H1 (cell line): Measurements from ENCODE around the gene VSIG10L2. TPM values are rescaled to one million over a fixed set of nuclear protein-coding genes. Genes with fewer than 3 reads are reported as not detected.
A peak's percentile ranks its signal among the peaks of the same experiment; 100 is the strongest.

Experiments
- CTCF ChIA-PET: fragments of 300-600 bp; sonication (Branson Sonifier 250); formaldehyde crosslinking; loops from one replicate; lab custom pipeline; 2021; ENCODE audit not compliant: partially characterized antibody; lab: Charles Lee
- POLR2A ChIA-PET: fragments of 300-600 bp; sonication (Branson Sonifier 250); formaldehyde crosslinking; loops from one replicate; lab custom pipeline; 2021; ENCODE audit warnings: inconsistent platforms; ENCODE audit not compliant: partially characterized antibody; lab: Charles Lee
- DNase-seq, 2 experiments: peaks; one replicate each; pipeline versions ENCODE4 v3.0.0 to v3.0.0-alpha.2; 2010 to 2022; ENCODE audit warnings: low spot score in 2 of 2, low read depth in 1 of 2, mixed read lengths in 1 of 2
- FAIRE-seq: peaks from 2 replicates; lab custom pipeline; 2011; peaks lifted over from hg19 to GRCh38; lab: Jason Lieb, UNC
- H2AFZ ChIP-seq: 2 replicates; pipeline ENCODE4 v1.8.1; 2012; ENCODE audit warnings: low read length, inconsistent platforms
- H2AK5ac ChIP-seq: 2 replicates; pipeline ENCODE4 v1.6.1; 2013; ENCODE audit warnings: low read depth, low read length
- H2BK120ac ChIP-seq: replicated peaks from 2 replicates; pipeline ENCODE3; 2013; ENCODE audit warnings: low read depth, low read length, inconsistent platforms
- H2BK12ac ChIP-seq: 2 replicates; pipeline ENCODE4 v1.6.1; 2013; ENCODE audit warnings: low read depth, low read length
- H2BK15ac ChIP-seq: 2 replicates; pipeline ENCODE4 v1.6.1; 2013; ENCODE audit warnings: low read length
- H2BK20ac ChIP-seq: 2 replicates; pipeline ENCODE4 v1.6.1; 2013; ENCODE audit warnings: low read length
- H2BK5ac ChIP-seq: 2 replicates; pipeline ENCODE4 v1.6.1; 2013; ENCODE audit warnings: low read depth, low read length
- H3K14ac ChIP-seq: 2 replicates; pipeline ENCODE4 v1.6.1; 2013; ENCODE audit warnings: inconsistent platforms; ENCODE audit not compliant: insufficient read length
- H3K18ac ChIP-seq: 2 replicates; pipeline ENCODE4 v1.6.1; 2013; ENCODE audit warnings: low read length; ENCODE audit errors: extremely low read depth
- H3K23ac ChIP-seq: 2 replicates; pipeline ENCODE4 v1.6.1; 2013; ENCODE audit warnings: inconsistent platforms; ENCODE audit not compliant: insufficient read length
- H3K23me2 ChIP-seq: 2 replicates; pipeline ENCODE4 v1.6.1; 2013; ENCODE audit warnings: low read depth, low read length
- H3K27ac ChIP-seq: 2 replicates; pipeline ENCODE4 v1.6.1; 2011; ENCODE audit warnings: low read depth, low read length, inconsistent platforms
- H3K27me3 ChIP-seq, 4 experiments: replicated peaks in 1 of 4; 1 replicate in 1 of 4; 2 replicates in 3 of 4; pipeline versions ENCODE4 v1.6.1 to v1.8.1; 2011 to 2013; ENCODE audit warnings: low read length in 3 of 4, mild to moderate bottlenecking in 3 of 4, inconsistent platforms in 2 of 4, mixed read lengths in 2 of 4, moderate library complexity in 1 of 4; ENCODE audit not compliant: control insufficient read depth in 3 of 4, insufficient read depth in 3 of 4; ENCODE audit errors: extremely low read depth in 1 of 4
- H3K36me3 ChIP-seq, 4 experiments: 2 replicates each; pipeline versions ENCODE4 v1.6.1 to v1.8.1; 2011 to 2013; ENCODE audit warnings: mild to moderate bottlenecking in 4 of 4, low read length in 3 of 4, moderate library complexity in 2 of 4, control low read depth in 1 of 4, inconsistent platforms in 1 of 4; ENCODE audit not compliant: insufficient read depth in 4 of 4, control insufficient read depth in 2 of 4
- H3K4ac ChIP-seq: replicated peaks from 2 replicates; pipeline ENCODE3; 2013; ENCODE audit warnings: low read length, low read depth, mixed read lengths, inconsistent platforms; ENCODE audit not compliant: insufficient read length
- H3K4me1 ChIP-seq, 4 experiments: replicated peaks in 1 of 4; 1 replicate in 1 of 4; 2 replicates in 3 of 4; pipeline versions ENCODE4 v1.6.1 to v1.8.1; 2011 to 2013; ENCODE audit warnings: low read length in 3 of 4, inconsistent platforms in 2 of 4, mixed read lengths in 1 of 4; ENCODE audit not compliant: insufficient read depth in 4 of 4, control insufficient read depth in 3 of 4
- H3K4me2 ChIP-seq, 2 experiments: 2 replicates each; pipeline versions ENCODE4 v1.6.1 to v1.8.1; 2011 to 2013; ENCODE audit warnings: low read depth in 2 of 2, low read length in 2 of 2, control low read depth in 1 of 2, inconsistent platforms in 1 of 2, mild to moderate bottlenecking in 1 of 2; ENCODE audit not compliant: insufficient read depth in 1 of 2
- H3K4me3 ChIP-seq, 4 experiments: fragments of 200-600, 300-600 bp in 1 of 4; sonication (generic), shearing (Covaris generic), sonication (Bioruptor Twin) in 1 of 4; 2 replicates each; pipeline versions ENCODE4 v1.5.1 to v1.8.1; 2011 to 2016; ENCODE audit warnings: low read length in 4 of 4, low read depth in 3 of 4, control low read depth in 2 of 4, inconsistent platforms in 2 of 4, mild to moderate bottlenecking in 2 of 4, mixed read lengths in 1 of 4, moderate library complexity in 1 of 4; ENCODE audit not compliant: insufficient read depth in 2 of 4; ENCODE audit errors: extremely low read depth in 1 of 4
- H3K56ac ChIP-seq: replicated peaks from 2 replicates; pipeline ENCODE3; 2013; ENCODE audit warnings: low read depth, mild to moderate bottlenecking, mixed read lengths, low read length, inconsistent platforms; ENCODE audit not compliant: insufficient read length
- H3K79me1 ChIP-seq: 2 replicates; pipeline ENCODE4 v1.6.1; 2013; ENCODE audit warnings: low read depth, low read length, control low read depth
- H3K79me2 ChIP-seq, 2 experiments: 2 replicates each; pipeline versions ENCODE4 v1.6.1 to v1.8.1; 2012 to 2013; ENCODE audit warnings: low read length in 2 of 2, mild to moderate bottlenecking in 2 of 2, inconsistent platforms in 1 of 2; ENCODE audit not compliant: insufficient read depth in 2 of 2, control insufficient read depth in 1 of 2
- H3K9ac ChIP-seq, 4 experiments: replicated peaks in 1 of 4; 1 replicate in 1 of 4; 2 replicates in 3 of 4; pipeline versions ENCODE4 v1.6.1 to v1.8.1; 2011 to 2013; ENCODE audit warnings: low read depth in 3 of 4, low read length in 3 of 4, control low read depth in 2 of 4, mild to moderate bottlenecking in 2 of 4, moderate library complexity in 2 of 4, inconsistent platforms in 1 of 4; ENCODE audit errors: extremely low read depth in 1 of 4
- H3K9me3 ChIP-seq, 2 experiments: 2 replicates each; pipeline versions ENCODE4 v1.6.1 to v1.8.1; 2012 to 2013; ENCODE audit warnings: mild to moderate bottlenecking in 2 of 2, moderate library complexity in 2 of 2, control low read depth in 1 of 2, inconsistent platforms in 1 of 2, low read depth in 1 of 2, low read length in 1 of 2, mixed read lengths in 1 of 2; ENCODE audit not compliant: insufficient read depth in 2 of 2
- H4K20me1 ChIP-seq, 2 experiments: replicated peaks in 1 of 2; 2 replicates each; pipeline versions ENCODE3 to v1.8.1; 2011 to 2013; ENCODE audit warnings: inconsistent platforms in 2 of 2, low read length in 2 of 2, mild to moderate bottlenecking in 1 of 2; ENCODE audit not compliant: insufficient read depth in 2 of 2, control insufficient read depth in 1 of 2
- H4K5ac ChIP-seq: 2 replicates; pipeline ENCODE4 v1.6.1; 2013; ENCODE audit warnings: low read length, low read depth, mixed read lengths, inconsistent platforms; ENCODE audit not compliant: insufficient read length
- H4K8ac ChIP-seq: 2 replicates; pipeline ENCODE4 v1.8.0; 2013; ENCODE audit warnings: mild to moderate bottlenecking, moderate library complexity, low read length, inconsistent platforms; ENCODE audit not compliant: insufficient read depth; ENCODE audit errors: extremely low read depth
- H4K91ac ChIP-seq: replicated peaks from 2 replicates; pipeline ENCODE3; 2013; ENCODE audit warnings: low read length, mixed read lengths, inconsistent platforms; ENCODE audit not compliant: insufficient read length
- RAD21 ChIP-seq, 2 experiments: IDR thresholded peaks in 1 of 2; conservative IDR thresholded peaks in 1 of 2; 2 replicates each; pipeline ENCODE4 v1.6.1; 2011; ENCODE audit warnings: low read depth in 2 of 2, low read length in 2 of 2, improper control_type of control experiment in 1 of 2, inconsistent platforms in 1 of 2, mild to moderate bottlenecking in 1 of 2, moderate library complexity in 1 of 2
- RBBP5 ChIP-seq: IDR thresholded peaks from 2 replicates; pipeline ENCODE4 v1.7.1; 2012; ENCODE audit warnings: low read depth, mild to moderate bottlenecking, inconsistent platforms, low read length, moderate library complexity, borderline replicate concordance
- RFX5 ChIP-seq: IDR thresholded peaks from 2 replicates; pipeline ENCODE4 v1.6.1; 2011; ENCODE audit warnings: low read depth, low read length, improper control_type of control experiment, borderline replicate concordance
- WGBS, 2 experiments: shearing (Covaris generic) in 1 of 2; methylation state at CpG; one replicate each; pipeline versions ENCODE4 v1.1.6 to v1.1.7; 2013 to 2015; ENCODE audit warnings: low lambda C conversion rate in 2 of 2, mixed read lengths in 2 of 2, inconsistent platforms in 1 of 2, low coverage in 1 of 2, missing lambda C conversion rate in 1 of 2; ENCODE audit not compliant: insufficient replicate concordance in 2 of 2, insufficient coverage in 1 of 2, insufficient read length in 1 of 2; ENCODE audit errors: extremely low coverage in 1 of 2, missing lambda C conversion rate in 1 of 2; 5-methylcytosine and 5-hydroxymethylcytosine counted together
- polyA plus RNA-seq, 7 experiments: library from polyadenylated mRNA; depleted of rRNA in 3 of 7; stranded (reverse) in 5 of 7; unstranded in 2 of 7; fragments of >200 nt in 5 of 7; fragments of 200-250 nt in 2 of 7; gene quantifications; 1 replicate in 5 of 7; 2 replicates in 1 of 7; 4 replicates in 1 of 7; pipeline versions ENCODE4 v1.2.1 to v1.2.3, GENCODE V29; 2011 to 2013; ENCODE audit warnings: missing spikeins in 2 of 7, mixed read lengths in 2 of 7
- total RNA-seq: library from RNA; stranded (reverse); fragmentation: NEBNext Ultra II Directional; extraction: Animal tissue kit (Norgen Biotek cat#: 25700); gene quantifications from 2 replicates; pipeline ENCODE4 v1.2.1, GENCODE V29; 2021
- TF ChIP-seq, protein P1 (sequence below), 3 experiments: IDR thresholded peaks; 1 replicate in 2 of 3; 2 replicates in 1 of 3; pipeline versions ENCODE4 v1.5.1 to v1.6.1; 2011; ENCODE audit warnings: low read length in 3 of 3, mild to moderate bottlenecking in 3 of 3, inconsistent platforms in 2 of 3, low read depth in 1 of 3, moderate library complexity in 1 of 3; ENCODE audit not compliant: insufficient read depth in 1 of 3; ENCODE audit errors: control extremely low read depth in 1 of 3

The VSIG10L2 gene
- total and polyA plus RNA-seq, 2 of the 8 experiments (the other 6 are each of a cell fraction or from before 2014, with no cell fraction given), result not detected

DNA sequence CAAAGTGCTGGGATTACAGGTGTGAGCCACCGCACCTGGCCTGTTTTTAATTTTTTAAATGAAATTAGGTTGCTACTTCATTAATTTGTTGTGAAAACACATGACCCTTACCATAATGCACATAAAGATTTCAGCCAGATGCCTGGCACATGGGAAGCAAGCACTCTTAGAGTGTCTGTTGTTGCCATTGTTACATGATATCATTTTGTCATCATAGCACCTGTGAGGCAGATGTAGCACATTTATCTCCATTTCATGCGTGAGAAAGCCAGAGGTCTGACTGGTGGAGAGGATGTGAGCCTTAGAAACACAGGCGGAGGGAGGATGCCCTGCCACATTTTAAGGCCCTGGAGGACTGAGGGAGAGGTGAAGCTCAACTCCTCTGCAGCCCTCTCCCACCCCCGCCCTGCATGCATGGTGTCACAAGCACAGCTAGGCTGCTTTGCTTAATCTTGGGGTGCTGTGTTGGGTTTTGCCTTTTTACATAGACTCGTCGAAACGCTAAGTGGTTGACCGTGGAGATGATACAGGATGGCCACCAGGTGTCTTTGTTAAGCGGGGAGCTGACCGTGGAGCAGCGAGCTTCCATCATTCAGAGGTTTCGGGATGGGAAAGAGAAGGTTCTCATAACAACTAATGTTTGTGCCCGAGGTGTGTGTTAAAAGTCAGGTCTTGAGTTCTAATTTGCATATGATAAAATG is 27.6 kb upstream of the VSIG10L2 start:
- DNase-seq, result no peak
- H3K27me3 ChIP-seq, result no peaks in the 10 kb centered on the region; a peak in 2 of 7 replicates
- H2AK5ac ChIP-seq, result no peak overlapping the region
- no peak overlapping the region for H3K23ac ChIP-seq
- H2BK120ac ChIP-seq, result no peak overlapping the region
- no peak overlapping the region for H4K91ac ChIP-seq
- no peaks in the 10 kb centered on the region for H3K79me2 ChIP-seq
- no peak overlapping the region for H3K56ac ChIP-seq
- no peaks in the 10 kb centered on the region for H3K9me3 ChIP-seq
- H2BK20ac ChIP-seq, result no peak overlapping the region
- no peak overlapping the region for H4K8ac ChIP-seq
- FAIRE-seq, result peak; percentile 66
- no peaks in the 10 kb centered on the region for H3K4me1 ChIP-seq
- no peaks in the 10 kb centered on the region for H3K79me1 ChIP-seq
- no peaks in the 10 kb centered on the region; a peak in 1 of 8 replicates for H3K36me3 ChIP-seq
- H3K9ac ChIP-seq, result no peak overlapping the region; a peak in 1 of 7 replicates
- H4K20me1 ChIP-seq, result no peaks in the 10 kb centered on the region
- H2BK12ac ChIP-seq, result no peak overlapping the region
- H3K18ac ChIP-seq, result no peak overlapping the region
- no peak overlapping the region for H3K14ac ChIP-seq
- no peak overlapping the region for H2BK5ac ChIP-seq
- H2AFZ ChIP-seq, result no peak overlapping the region
- ChIA-PET CTCF (interaction anchor here (0.7 to 4.1 kb wide), 30 partner anchors 9 to 347 kb away, joined by 3 to 29 read pairs (median 4); partner anchors contain the start of gene CDON), POLR2A (interaction anchor here (0.9 to 1.8 kb wide), 4 partner anchors 15 to 289 kb away, joined by 3 read pairs; partner anchors contain the start of gene PUS3)
- peak; percentile 32 to 33; a peak in 3 of 4 replicates for TF ChIP-seq RAD21 (IDR thresholded peaks at IDR 0.05 in 1 of 2, conservative IDR thresholded peaks at IDR 0.05 in 1 of 2; ENCODE audit: low read depth in 2 of 2, low read length in 2 of 2)
- no peak for TF ChIP-seq RBBP5
- TF ChIP-seq, protein P1, sequence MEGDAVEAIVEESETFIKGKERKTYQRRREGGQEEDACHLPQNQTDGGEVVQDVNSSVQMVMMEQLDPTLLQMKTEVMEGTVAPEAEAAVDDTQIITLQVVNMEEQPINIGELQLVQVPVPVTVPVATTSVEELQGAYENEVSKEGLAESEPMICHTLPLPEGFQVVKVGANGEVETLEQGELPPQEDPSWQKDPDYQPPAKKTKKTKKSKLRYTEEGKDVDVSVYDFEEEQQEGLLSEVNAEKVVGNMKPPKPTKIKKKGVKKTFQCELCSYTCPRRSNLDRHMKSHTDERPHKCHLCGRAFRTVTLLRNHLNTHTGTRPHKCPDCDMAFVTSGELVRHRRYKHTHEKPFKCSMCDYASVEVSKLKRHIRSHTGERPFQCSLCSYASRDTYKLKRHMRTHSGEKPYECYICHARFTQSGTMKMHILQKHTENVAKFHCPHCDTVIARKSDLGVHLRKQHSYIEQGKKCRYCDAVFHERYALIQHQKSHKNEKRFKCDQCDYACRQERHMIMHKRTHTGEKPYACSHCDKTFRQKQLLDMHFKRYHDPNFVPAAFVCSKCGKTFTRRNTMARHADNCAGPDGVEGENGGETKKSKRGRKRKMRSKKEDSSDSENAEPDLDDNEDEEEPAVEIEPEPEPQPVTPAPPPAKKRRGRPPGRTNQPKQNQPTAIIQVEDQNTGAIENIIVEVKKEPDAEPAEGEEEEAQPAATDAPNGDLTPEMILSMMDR (IDR thresholded peaks at IDR 0.05; ENCODE audit: control extremely low read depth in 1 of 3, insufficient read depth in 1 of 3, low read depth in 1 of 3, low read length in 3 of 3), result peak; percentile 24 to 53 (median 42); a peak in 2 of 4 replicates
- TF ChIP-seq RFX5, result no peak
- no peak overlapping the region for H2BK15ac ChIP-seq
- H3K4ac ChIP-seq, result no peak overlapping the region
- H3K4me3 ChIP-seq, result no peak overlapping the region
- 88% methylated on average over 13 of the region's 13 CpGs; no CpG with 5 or more reads in 1 of the 2 experiments for WGBS, 2 experiments
- no peaks in the 10 kb centered on the region for H3K23me2 ChIP-seq
- H3K27ac ChIP-seq, result no peak overlapping the region
- H3K4me2 ChIP-seq, result 0 out of 4 replicates have a peak overlapping the region, but pooled peaks of 1 of the 2 experiments have one; percentile 33
- H4K5ac ChIP-seq, result no peak overlapping the region
